ENCODE measurements around the gene ARPC4.
"Not testable (repeated sequence)": the region's sequence is repeated elsewhere in the genome, so short reads cannot be mapped to it uniquely, and the experiment has no call there.

Gene ARPC4

DNA sequence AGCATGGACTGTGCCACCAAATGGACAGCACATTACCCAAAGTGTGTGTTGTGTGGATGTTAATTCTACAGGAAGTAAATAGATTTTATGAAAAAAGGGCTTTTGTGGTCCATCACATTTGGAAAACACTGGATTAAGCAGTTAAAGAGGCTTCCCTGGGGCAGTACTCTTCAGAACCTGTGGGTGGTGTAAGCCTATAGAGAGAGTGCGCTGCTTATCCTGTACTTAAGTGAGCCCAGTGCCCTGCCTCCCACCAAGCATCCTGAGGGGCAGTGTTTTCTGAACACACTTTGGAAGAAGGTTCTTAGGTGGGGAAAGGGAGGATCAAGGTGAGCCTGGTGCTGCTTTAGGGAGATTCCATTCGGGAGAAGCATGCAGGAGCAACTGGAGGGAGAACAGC lies 28.1 kb downstream of the ARPC4 start:
- no peak for DNase-seq (ENCODE audit: low read depth in 2 of 2)

DNA sequence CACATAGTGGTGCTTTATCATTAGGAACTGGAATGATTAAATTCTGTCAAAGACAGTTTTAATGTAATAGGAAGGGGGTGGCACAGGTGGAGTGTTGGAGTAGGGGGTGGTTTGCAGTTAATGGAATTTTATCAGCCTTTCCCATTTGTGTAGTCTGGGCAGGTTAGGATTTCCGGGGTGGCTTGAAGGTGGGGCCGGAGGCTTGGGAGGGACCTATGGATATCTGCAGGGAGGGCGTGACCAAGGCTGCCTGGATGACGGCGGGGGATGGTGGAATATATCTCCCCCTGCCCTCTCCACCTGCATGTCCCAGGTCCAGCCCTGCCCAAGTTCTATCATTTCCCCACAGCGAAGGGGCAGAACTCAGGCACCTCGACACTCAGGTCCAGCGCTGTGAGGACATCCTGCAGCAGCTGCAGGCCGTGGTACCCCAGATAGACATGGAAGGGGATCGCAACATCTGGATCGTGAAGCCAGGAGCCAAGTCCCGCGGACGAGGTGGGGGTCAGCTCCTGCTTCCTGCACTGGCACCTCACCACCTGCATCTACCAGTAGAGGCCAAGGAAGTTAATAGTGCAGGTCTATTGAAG lies 32.7 kb downstream of the ARPC4 start:
- no peak for DNase-seq (ENCODE audit: low read depth in 2 of 2)

DNA sequence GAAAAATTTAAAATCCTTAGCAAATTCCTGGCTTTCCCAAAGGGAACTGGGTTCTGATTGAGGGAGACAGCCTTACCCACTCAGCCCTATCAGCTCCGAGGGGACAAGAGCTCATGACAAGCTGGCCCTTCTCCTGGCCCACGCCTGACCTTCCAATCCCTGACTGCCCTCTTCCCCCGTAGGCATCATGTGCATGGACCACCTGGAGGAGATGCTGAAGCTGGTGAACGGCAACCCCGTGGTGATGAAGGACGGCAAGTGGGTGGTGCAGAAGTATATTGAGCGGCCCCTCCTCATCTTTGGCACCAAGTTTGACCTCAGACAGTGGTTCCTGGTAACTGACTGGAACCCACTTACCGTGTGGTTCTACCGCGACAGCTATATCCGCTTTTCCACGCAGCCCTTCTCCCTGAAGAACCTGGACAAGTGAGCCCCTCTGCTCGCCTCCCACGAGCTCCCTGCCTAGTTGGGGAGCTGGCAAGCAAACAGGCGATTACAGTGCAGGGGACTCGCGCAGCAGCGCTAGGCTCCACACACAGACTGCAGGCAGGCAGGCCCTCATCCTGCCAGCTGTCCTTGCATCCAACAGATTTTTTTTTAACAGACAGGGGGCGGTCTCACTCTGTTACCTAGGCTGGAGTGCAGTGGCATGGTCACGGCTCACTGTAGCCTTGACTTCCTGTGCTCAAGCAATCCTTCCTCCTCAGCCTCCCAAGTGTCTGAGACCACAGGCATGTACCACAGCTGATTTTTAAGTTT lies 34.1 kb downstream of the ARPC4 start:
- DNase-seq (ENCODE audit: low read depth in 2 of 2): no peak

- DNase-seq (ENCODE audit: low read depth in 2 of 2): no peak
Observed at GRCh38 chr3:9828801-9829755, 36.2 kb downstream of the ARPC4 start.

GRCh38 chr3:9831253-9831652 lies 38.4 kb downstream of the ARPC4 start:
- DNase-seq (ENCODE audit: low read depth in 2 of 2): no peak

GRCh38 chr3:9833078-9833477 lies 40.2 kb downstream of the ARPC4 start:
- no peak for DNase-seq (ENCODE audit: low read depth in 2 of 2)

GRCh38 chr3:9834520-9835380 lies 41.9 kb downstream of the ARPC4 start:
- no peak for DNase-seq (ENCODE audit: low read depth in 2 of 2)

DNA sequence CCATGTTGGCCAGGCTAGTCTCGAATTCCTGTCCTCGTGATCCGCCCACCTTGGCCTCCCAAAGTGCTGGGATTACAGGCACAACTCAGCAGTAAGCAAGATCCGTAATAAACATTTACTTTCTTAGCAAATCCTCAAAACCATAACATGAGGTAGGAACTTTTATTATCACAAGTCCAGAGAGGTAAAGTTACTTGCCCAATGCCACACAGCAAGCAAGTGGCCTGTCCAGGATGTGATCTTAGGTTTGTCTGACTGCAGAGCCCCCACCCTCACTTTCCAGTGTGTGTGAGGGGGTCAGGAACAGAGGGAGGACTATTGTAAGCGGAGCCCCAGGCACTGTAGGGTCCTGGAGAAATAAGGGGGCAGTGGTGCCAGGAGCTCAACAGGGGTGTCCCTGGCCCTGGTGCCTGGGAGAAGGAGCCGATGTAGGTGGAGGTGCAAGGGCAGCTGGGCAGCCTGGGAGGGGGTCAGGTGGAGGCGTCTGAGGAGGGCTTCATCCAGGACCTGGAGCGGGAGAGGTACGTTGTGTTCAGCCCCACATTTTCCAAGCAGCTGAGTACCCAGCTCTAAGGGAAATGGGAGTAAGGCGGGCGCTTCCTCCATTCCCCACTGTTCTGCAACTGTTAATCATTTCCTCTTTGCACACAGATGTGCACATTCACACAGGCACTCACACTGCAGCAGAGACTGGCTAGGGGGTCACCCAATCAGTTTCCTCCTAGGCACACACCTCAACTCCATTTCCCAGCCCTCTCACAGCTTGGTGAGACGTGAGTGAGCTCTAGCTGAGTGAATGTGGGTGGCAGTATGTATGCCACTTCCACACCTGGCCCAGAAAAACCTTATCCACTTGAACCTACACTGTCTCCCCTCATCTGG lies 45.1 kb downstream of the ARPC4 start:
- DNase-seq (ENCODE audit: low read depth in 2 of 2): no peak

DNA sequence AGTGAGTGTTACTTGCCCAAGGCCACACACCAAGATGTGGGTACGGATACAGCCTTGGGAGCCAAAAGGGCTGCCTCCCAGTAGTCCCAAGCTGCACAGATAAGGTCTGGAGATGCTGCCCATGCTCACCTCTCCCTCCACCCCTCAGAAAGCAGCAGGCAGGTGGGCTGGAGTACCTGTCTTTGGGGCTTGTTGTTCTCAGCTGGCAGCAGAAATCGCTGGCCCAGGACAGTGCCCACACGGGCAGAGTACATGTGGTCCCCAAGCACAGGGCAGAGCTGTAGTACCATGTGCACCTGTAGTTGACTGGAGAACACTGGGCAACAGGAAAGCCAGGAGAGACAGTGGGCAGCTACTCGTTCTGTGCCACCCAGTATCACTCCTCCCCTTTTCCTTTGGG lies 46.0 kb downstream of the ARPC4 start:
- no peak for DNase-seq (ENCODE audit: low read depth in 2 of 2)

DNA sequence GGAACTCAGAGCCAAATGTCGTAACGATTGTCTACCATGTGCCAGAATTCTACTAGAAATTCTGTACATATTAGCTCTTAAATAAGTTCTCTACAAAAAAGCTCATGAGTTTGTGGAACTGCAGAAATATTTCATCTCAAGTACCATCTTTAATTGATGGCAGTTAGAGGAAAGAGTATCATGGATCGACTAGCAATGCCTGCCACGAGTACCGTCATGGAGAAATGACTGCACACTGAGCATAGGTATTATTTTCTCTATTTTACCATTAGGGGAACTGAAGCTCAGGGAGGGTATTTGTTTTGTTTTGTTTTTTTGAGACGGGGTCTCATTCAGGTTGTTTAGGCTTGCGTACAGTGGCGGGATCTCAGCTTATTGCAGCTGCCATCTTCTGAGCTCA lies 48.1 kb downstream of the ARPC4 start:
- DNase-seq (ENCODE audit: low read depth in 2 of 2): no peak

- DNase-seq (ENCODE audit: low read depth in 2 of 2): peak; percentile 94 to 98
Observed at GRCh38 chr3:9843715-9844438, 51.0 kb downstream of the ARPC4 start, which contains the start of gene RPUSD3. Gene RPUSD3, minus strand, starts transcription at chr3:9844008. Its CDS starts 18 bp downstream, at chr3:9843990.

- DNase-seq (ENCODE audit: low read depth in 2 of 2): no peak
Observed at GRCh38 chr3:9846231-9846630, 53.3 kb downstream of the ARPC4 start.

- no peak for DNase-seq (ENCODE audit: low read depth in 2 of 2)
Observed at GRCh38 chr3:9846931-9847488, 54.1 kb downstream of the ARPC4 start.

- DNase-seq (ENCODE audit: low read depth in 2 of 2): not testable (repeated sequence)
Observed at GRCh38 chr3:9847870-9848269, 55.0 kb downstream of the ARPC4 start.

- not testable (repeated sequence) for DNase-seq (ENCODE audit: low read depth in 2 of 2)
Observed at GRCh38 chr3:9848860-9849259, 56.0 kb downstream of the ARPC4 start.

- DNase-seq (ENCODE audit: low read depth in 2 of 2): not testable (repeated sequence)
Observed at GRCh38 chr3:9851383-9851782, 58.5 kb downstream of the ARPC4 start.

DNA sequence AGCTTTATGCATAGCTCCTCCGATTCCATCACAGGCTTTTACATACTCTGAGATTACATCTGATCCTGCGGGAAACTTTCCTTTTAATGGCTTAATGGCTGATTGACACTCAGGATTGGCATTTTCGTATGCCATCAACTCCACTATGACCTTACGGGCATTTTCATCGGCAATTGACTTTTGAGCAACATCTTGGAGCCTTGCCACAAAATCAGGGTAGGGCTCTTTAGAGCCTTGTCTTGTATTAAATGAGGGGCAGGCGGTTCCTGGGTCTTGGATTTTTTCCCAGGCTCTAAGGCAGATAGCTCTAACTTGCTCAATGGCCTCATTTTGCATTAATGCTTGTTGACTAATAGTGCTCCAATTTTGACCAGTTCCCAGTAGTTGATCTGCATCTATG lies 59.0 kb downstream of the ARPC4 start:
- not testable (repeated sequence) for DNase-seq (ENCODE audit: low read depth in 2 of 2)

DNA sequence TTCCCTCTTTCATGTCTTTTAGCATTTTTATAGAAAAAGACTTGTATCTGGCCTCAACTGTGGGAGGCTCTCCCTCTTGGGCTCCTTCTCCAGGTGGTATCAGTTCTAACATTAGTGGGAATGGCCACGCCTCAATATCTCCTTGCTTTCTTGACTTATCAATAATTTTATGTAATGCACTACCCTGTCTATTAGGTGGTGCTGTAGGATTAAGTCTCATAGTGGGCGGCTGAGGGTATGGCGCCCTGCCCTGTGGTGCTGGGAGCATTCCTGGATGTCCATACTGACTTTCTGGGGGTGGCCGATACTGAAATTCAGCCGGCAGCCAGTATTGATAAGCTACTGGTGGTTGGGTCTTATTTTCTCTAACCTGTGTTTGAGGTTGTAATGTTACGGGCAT lies 59.6 kb downstream of the ARPC4 start:
- no peak for DNase-seq (ENCODE audit: low read depth in 2 of 2)

DNA sequence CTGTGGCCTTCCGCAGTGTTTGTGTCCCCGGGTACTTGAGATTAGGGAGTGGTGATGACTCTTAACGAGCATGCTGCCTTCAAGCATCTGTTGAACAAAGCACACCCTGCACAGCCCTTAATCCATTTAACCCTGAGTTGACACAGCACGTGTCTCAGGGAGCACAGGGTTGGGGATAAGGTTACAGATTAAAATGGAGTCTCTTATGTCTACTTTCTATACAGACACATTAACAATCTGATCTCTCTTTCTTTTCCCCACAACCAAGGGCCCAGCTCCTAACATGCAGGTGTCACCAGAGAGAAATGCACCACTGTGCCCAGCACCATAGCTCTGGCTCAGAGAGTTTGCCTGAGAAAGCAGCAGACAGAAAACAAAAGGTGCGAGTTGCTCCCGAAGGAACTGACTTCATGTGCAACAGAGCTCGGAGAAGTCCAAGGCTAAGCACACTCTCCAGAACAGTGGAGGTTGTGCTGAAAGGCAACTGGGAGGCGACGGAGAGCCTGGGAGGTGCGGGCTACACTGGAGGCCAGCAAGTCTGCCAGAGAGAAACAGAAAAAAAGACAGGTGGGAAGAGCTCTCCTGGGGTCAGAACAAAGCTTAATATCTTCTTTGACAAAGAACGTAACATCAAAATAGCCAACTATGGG lies 61.5 kb downstream of the ARPC4 start:
- DNase-seq (ENCODE audit: low read depth in 2 of 2): not testable (repeated sequence)

All from stimulated activated CD4-positive, alpha-beta T cell treated with anti-CD3 and anti-CD28 coated beads, Interleukin-4, amount 100 ng/mL, for 48 hours (primary cell).